Activated CD8-positive, alpha-beta memory T cell treated with anti-CD3 and anti-CD28 coated beads, Interleukin-2, amount 50 U/mL, for 4 hours (primary cell): Measurements from ENCODE around the gene KRT4.

Experiments used
- DNase-seq: peaks from one replicate; pipeline ENCODE4 v3.0.0-alpha.2; 2020

Gene KRT4

GRCh38 chr12:52791271-52792184 is 22.4 kb downstream of the KRT4 start:
- no peak for DNase-seq

DNA sequence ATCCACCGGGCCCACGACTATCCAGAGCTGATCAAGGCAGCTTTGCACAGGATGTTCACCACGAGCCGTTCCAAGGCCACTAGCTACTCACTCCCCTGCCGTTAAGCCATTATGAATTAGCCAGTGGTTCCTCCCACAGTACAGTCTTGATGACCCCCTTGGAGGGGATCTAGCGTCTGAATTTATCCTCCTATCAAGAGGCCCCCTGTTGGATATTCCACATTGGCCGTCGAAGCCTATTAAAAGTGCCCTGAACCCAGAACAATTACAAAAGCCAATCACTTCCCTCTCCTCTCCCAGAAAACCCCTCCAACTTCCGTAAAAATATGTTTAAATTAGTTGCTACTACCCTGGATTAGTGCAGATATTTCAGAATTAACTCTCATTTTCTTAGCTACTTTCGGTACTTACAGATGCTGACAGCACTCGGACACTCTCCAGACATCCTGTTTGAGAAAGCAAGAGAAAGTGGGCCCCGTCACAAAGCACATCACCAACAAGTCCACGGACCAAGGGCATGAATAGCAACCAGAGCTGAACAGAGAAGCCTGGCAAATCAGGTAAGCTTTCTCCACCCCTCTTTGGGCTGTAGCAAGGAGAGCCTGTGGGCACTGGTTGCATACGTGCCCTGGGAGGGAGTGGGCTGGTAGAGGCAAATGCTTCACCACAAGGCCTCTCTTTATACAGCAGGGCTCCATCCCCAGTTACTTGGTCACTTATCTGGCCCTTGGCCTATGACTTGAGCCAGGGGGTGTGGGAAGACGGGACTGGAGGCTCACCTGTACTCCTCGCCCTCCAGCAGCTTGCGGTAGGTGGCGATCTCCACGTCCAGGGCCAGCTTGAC is 23.3 kb downstream of the KRT4 start:
- DNase-seq, result no peak

- DNase-seq, result no peak
These were observed 24.1 kb downstream of the KRT4 start for GRCh38 chr12:52789637-52790426.

DNA sequence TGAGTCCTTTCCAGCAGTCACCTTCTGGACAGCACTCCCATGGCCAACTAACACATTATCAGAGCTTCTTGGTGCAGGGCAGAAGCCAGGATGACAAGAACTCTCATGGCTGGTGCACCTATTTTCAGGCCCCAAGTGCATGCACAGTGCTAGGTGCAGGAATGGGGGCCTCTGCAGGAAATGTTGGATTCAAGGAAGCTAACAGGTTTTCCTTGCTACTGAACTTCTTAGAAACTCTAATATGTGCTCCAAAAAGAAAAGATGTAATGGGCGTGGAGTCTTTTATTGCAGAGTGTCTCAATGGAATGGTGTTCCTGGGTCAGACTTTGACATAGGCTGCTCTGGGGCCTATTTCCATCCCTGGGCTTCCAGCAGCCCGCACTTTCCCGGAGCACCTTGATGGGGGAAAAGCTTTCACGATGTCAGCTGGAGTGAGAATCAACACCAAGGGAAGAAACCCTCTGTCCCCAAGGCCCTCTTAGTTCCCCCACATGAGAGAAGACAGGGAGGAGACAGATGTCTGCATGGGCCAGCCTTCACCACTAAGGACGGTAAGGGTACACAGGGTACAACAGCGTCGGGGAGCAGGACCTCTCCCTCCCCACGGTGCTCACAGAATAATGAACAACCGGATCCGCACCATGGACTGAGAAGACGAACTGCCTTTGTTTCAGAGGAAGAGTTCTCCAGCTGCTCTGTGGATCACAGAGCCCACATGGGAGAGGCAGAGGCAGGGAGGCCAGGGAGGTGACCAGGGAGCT is 24.9 kb downstream of the KRT4 start:
- DNase-seq, result no peak

GRCh38 chr12:52788192-52788875 is 25.6 kb downstream of the KRT4 start:
- DNase-seq, result no peak

GRCh38 chr12:52787324-52788191 is 26.4 kb downstream of the KRT4 start:
- no peak for DNase-seq

DNA sequence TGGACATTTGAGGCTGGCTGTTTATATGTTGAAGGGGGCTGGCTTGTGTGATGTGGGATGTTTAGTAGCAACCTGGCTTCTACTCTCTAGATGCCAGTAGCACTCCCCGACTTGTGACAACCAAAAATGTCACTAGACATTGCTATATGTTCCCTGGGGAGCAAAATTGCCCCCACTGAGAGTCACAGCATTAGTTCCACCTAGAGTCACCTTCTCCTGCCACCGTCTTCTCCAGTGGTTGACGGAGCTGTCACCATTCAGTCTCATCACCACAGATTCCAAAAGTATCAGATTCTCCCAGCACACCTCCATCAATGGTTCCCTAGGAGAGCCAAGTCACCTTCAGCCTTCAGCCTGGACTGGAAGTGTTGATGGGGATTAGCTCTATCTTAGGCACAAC is 29.0 kb downstream of the KRT4 start:
- DNase-seq, result no peak

- DNase-seq, result no peak
These were observed 30.2 kb downstream of the KRT4 start for GRCh38 chr12:52783563-52784316.

DNA sequence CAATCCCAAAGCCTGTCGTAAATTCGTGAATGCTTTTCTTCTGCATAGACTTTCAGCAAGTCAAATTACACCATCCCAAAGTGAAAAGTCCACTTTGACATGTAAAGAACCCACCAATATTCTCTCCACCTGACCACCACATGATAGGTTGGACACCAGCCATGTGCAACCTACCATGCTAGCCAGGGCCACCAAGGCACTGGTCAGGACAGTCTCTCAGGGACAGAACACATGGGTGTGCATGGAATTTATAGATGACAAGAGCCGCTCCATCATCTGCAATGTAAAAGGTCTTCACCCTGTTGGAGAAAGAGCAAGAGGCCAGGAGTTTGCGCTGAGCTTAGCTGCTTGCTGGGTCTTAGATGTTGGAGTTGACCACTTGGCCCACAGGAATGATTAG is 31.4 kb downstream of the KRT4 start:
- DNase-seq, result no peak

- DNase-seq, result no peak
These were observed 32.4 kb downstream of the KRT4 start for GRCh38 chr12:52781399-52782082.

DNA sequence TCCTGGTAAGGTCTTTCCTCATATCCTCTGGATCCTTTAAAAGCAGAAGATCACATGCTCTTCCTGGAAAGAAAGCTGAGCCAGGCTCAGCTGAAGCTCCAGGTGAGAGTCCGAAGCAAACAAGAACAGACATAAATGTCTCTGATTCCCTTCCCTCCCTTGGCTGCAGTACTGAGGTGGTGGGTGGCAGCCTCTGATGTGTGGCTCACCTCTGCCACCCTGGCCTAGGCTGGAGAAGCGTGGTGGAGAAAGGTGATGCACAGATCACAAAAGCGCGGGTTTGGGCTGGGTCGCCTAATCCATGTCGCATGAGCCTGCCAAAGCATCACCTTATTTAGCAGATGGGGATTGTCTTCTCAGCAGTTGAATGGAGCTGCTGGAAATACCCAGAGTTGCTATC is 34.0 kb downstream of the KRT4 start:
- DNase-seq, result no peak

- no peak for DNase-seq
These were observed 35.1 kb downstream of the KRT4 start for GRCh38 chr12:52778833-52779232.

DNA sequence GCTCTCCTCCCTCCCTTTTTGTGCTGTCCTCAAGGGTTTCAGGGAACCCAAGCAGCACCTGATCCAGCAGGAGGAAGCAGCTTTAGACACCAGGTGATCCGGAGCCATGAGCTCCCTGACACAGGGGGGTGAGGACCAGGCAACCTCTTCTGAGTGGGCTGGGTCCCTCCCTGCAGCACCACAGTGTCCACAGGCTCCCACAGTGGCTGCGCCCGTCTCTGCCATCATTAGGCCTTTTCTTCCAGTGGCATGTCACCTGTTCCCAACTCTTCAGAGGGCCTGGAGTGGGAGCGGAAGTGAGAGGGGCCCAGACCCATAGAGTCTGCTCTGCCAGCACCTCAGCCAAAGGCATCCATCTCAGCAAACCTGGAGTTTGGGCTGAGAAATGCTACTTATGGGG is 36.4 kb downstream of the KRT4 start:
- no peak for DNase-seq

GRCh38 chr12:52776913-52777395 is 37.0 kb downstream of the KRT4 start, which contains the start of gene KRT76:
KRT76 (minus strand) TSS chr12:52777345; CDS start chr12:52777291, 54 bp downstream.
- DNase-seq, result no peak

GRCh38 chr12:52776435-52776834 is 37.5 kb downstream of the KRT4 start:
- no peak for DNase-seq

DNA sequence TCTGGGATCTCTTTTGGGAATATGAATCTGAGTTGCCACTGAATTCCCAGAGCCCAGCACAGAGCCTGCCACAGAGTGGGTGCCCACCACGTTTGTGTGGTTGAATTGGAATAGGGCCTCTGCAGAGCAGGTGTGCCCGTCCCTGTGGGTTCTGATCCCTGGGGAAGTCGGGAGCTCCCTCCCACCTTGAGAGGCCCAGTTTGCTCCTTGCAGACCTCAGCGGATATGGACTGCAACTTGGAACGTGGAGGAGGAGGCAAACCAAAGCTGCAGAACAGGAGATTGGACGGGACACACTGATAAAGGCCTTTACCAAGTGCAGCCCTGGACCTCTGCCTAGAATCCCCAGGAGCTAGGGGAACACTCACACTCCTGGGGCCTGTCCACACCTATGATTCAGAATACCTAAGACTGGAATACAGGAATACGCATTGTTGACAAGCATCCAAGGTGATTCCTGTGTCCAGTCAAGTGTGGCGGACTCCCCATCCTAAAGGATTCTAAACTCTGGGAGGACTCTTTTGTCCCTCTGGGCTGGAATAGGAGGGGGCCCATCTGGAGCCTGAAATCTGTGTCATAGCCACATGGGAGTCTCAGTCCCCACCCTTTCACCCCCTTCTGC is 39.2 kb downstream of the KRT4 start:
- DNase-seq, result no peak

DNA sequence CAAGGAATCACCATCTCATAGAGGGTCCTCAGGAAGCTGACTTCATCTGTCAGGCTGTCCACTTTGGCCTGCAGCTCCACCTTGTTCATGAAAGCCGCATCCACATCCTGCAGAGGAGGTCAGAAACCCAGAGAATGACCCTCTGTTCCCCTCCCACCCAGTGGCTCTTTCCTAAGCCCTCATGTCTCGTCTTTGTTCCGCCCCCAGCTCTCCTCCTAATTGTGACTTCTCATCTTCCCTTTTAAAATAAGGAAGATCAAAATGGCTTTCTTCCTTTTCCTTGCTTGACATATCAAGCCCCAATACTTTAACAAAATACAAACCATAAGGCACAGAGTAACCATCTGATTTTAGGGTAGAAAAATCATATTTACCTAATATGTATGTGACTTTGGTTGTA is 41.1 kb downstream of the KRT4 start:
- DNase-seq, result no peak

GRCh38 chr12:52772188-52772587 is 41.7 kb downstream of the KRT4 start:
- DNase-seq, result no peak

- no peak for DNase-seq
These were observed 42.4 kb downstream of the KRT4 start for GRCh38 chr12:52771505-52771904.
